ENCODE results near the gene ACACB. TPM values are rescaled to one million over a fixed set of nuclear protein-coding genes. Genes with fewer than 3 reads are reported as not detected.

The ACACB gene
- total RNA-seq, 2 experiments from 2014 or later, result 11.9 to 14.8 TPM

- Mint-ChIP-seq H3K27ac (no peak within 1 kb of the TSS), H3K9me3 (ENCODE audit: insufficient read depth) (no peaks in the 10 kb centered on the region), H3K36me3 (ENCODE audit: low read depth) (peaks cover 2% of the 10 kb centered on the region), H3K27me3 (ENCODE audit: low read depth) (peaks cover 50% of the 10 kb centered on the region), H3K4me1 (ENCODE audit: low read depth) (peaks cover 10% of the 10 kb centered on the region), H3K4me3 (peak within 1 kb of the TSS; percentile 56)
- DNase-seq (no peak), ATAC-seq (no peak)
- ChIA-PET POLR2A (no interaction called here), CTCF (no interaction called here)
Measured at GRCh38 chr12:109308534-109309380, 192.4 kb downstream of the ACACB start, which contains the start of gene FOXN4. Gene FOXN4 (minus strand): TSS chr12:109309284. CDS start chr12:109308321, 963 bp downstream.

GRCh38 chr12:109309381-109310246 lies 193.2 kb downstream of the ACACB start:
- ATAC-seq (peak; percentile 68), DNase-seq (no peak)
- peaks cover 10% of the 10 kb centered on the region for H3K4me1 Mint-ChIP-seq (ENCODE audit: low read depth)
- no peak overlapping the region for H3K27ac Mint-ChIP-seq
- H3K36me3 Mint-ChIP-seq (ENCODE audit: low read depth), result peaks cover 2% of the 10 kb centered on the region
- no peaks in the 10 kb centered on the region for H3K9me3 Mint-ChIP-seq (ENCODE audit: insufficient read depth)
- peak overlapping the region; percentile 56 for H3K4me3 Mint-ChIP-seq
- peaks cover 53% of the 10 kb centered on the region for H3K27me3 Mint-ChIP-seq (ENCODE audit: low read depth)
- ChIA-PET POLR2A (no interaction called here), CTCF (no interaction called here)

- Mint-ChIP-seq H3K27ac (no peak overlapping the region), H3K4me3 (peak overlapping the region; percentile 51), H3K9me3 (ENCODE audit: insufficient read depth) (no peaks in the 10 kb centered on the region), H3K36me3 (ENCODE audit: low read depth) (peaks cover 2% of the 10 kb centered on the region), H3K27me3 (ENCODE audit: low read depth) (peaks cover 55% of the 10 kb centered on the region), H3K4me1 (ENCODE audit: low read depth) (peaks cover 10% of the 10 kb centered on the region)
- CTCF ChIA-PET, result no interaction called here
- POLR2A ChIA-PET, result no interaction called here
- no peak for DNase-seq
- peak; percentile 50 for ATAC-seq
Measured at GRCh38 chr12:109310247-109311125, 194.1 kb downstream of the ACACB start.

Other genes with a start within 250 kb of the ACACB start
- not detected for gene DAO, start 236.5 kb upstream of the ACACB start, total RNA-seq
- gene SVOP, start 95.5 kb upstream of the ACACB start, total RNA-seq, result not detected
- 1 to 10 TPM; 5.9 to 8.8 TPM for gene USP30, start 64.0 kb upstream of the ACACB start, total RNA-seq
- 10 to 100 TPM; 10.8 to 15.3 TPM for gene ALKBH2, start 23.1 kb upstream of the ACACB start, total RNA-seq
- 10 to 100 TPM; 61.5 to 66.8 TPM for gene UNG, start 19.0 kb upstream of the ACACB start, total RNA-seq
- not detected for gene FOXN4, start 192.7 kb downstream of the ACACB start, total RNA-seq
- gene MYO1H, start 231.3 kb downstream of the ACACB start, total RNA-seq, result not detected

All from activated CD8-positive, alpha-beta T cell treated with anti-CD3 and anti-CD28 coated beads, Interleukin-2, amount 10 ng/mL, durations not matched to agents 7 days and 5 days (primary cell).